GM23338 (cell line): ENCODE measurements around the gene GPX1. TPM values are rescaled to one million over a fixed set of nuclear protein-coding genes. Genes with fewer than 3 reads are reported as not detected.

Experiments used
- ATAC-seq: fragments of 200-7000 bp; cut with Tn5 transposase; 3 replicates; pipeline ENCODE4 v1.9.1; 2020
- DNase-seq: peaks from one replicate; pipeline ENCODE4 v3.0.0-alpha.2; 2015; ENCODE audit warnings: low spot score
- H2AFZ ChIP-seq: fragments of 200-600 bp; sonication (generic); 2 replicates; pipeline ENCODE4 v1.8.0; 2016; ENCODE audit warnings: antibody characterized with exemption, mild to moderate bottlenecking, moderate library complexity
- H3F3A ChIP-seq: fragments of 200-600 bp; sonication (generic); replicated peaks from 2 replicates; pipeline ENCODE4 v1.8.0; 2017; ENCODE audit warnings: antibody characterized with exemption, mixed run types, low read depth
- H3K27ac ChIP-seq: fragments of 200-600 bp; sonication (generic); 2 replicates; pipeline ENCODE4 v1.6.1; 2016; ENCODE audit warnings: low read depth
- H3K27me3 ChIP-seq: fragments of 200-600 bp; sonication (generic); 2 replicates; pipeline ENCODE4 v1.8.0; 2016; ENCODE audit warnings: mild to moderate bottlenecking, mixed run types, moderate library complexity; ENCODE audit not compliant: insufficient read depth
- H3K36me3 ChIP-seq: fragments of 200-600 bp; sonication (generic); 2 replicates; pipeline ENCODE4 v1.8.0; 2016; ENCODE audit warnings: mild to moderate bottlenecking; ENCODE audit not compliant: insufficient read depth
- H3K4me1 ChIP-seq: fragments of 200-600 bp; sonication (generic); 2 replicates; pipeline ENCODE4 v1.8.0; 2016; ENCODE audit warnings: mild to moderate bottlenecking, moderate library complexity; ENCODE audit not compliant: insufficient read depth
- H3K4me2 ChIP-seq: fragments of 200-600 bp; sonication (generic); 2 replicates; pipeline ENCODE4 v1.7.1; 2017; ENCODE audit warnings: mixed run types
- H3K4me3 ChIP-seq: fragments of 200-600 bp; sonication (generic); 2 replicates; pipeline ENCODE4 v1.6.1; 2016; ENCODE audit warnings: mixed run types
- H3K79me2 ChIP-seq: fragments of 200-600 bp; sonication (generic); replicated peaks from 2 replicates; pipeline ENCODE4 v1.8.0; 2017; ENCODE audit warnings: mild to moderate bottlenecking; ENCODE audit not compliant: insufficient read depth
- H3K9me2 ChIP-seq: fragments of 200-600 bp; sonication (generic); 2 replicates; pipeline ENCODE4 v1.8.0; 2017; ENCODE audit not compliant: insufficient read depth
- H4K20me1 ChIP-seq: fragments of 200-600 bp; sonication (generic); replicated peaks from 2 replicates; pipeline ENCODE4 v1.8.0; 2017; ENCODE audit warnings: mild to moderate bottlenecking; ENCODE audit not compliant: insufficient read depth
- H3K27ac Mint-ChIP-seq: 2 replicates; pipeline ENCODE4 v1.8.0; 2020; ENCODE audit warnings: inconsistent platforms, mild to moderate bottlenecking, moderate library complexity, mixed read lengths
- H3K27me3 Mint-ChIP-seq: 3 replicates; pipeline ENCODE4 v1.8.0; 2022; ENCODE audit warnings: low read depth, mild to moderate bottlenecking, moderate library complexity, mixed read lengths, inconsistent platforms; ENCODE audit not compliant: insufficient read depth, poor library complexity
- H3K36me3 Mint-ChIP-seq: 3 replicates; pipeline ENCODE4 v1.8.0; 2021; ENCODE audit warnings: low read depth, mild to moderate bottlenecking, inconsistent platforms, moderate library complexity, mixed read lengths
- H3K4me1 Mint-ChIP-seq: 3 replicates; pipeline ENCODE4 v1.8.0; 2020; ENCODE audit warnings: mild to moderate bottlenecking, inconsistent platforms, mixed read lengths
- H3K4me3 Mint-ChIP-seq: 3 replicates; pipeline ENCODE4 v1.8.0; 2021; ENCODE audit warnings: moderate library complexity, mild to moderate bottlenecking, inconsistent platforms, mixed read lengths
- H3K9me3 Mint-ChIP-seq: 3 replicates; pipeline ENCODE4 v1.8.0; 2020; ENCODE audit warnings: moderate library complexity, mild to moderate bottlenecking, inconsistent platforms, mixed read lengths
- CREB1 ChIP-seq: fragments of 250-450 bp; sonication (Bioruptor Pico); IDR thresholded peaks from 2 replicates; pipeline ENCODE4 v1.5.0; 2020; ENCODE audit warnings: low read depth, mild to moderate bottlenecking, moderate library complexity
- EZH2phosphoT487 ChIP-seq: fragments of 200-600 bp; sonication (generic); IDR thresholded peaks from one replicate; pipeline ENCODE4 v1.8.1; 2018; ENCODE audit warnings: antibody characterized with exemption; ENCODE audit not compliant: unreplicated experiment
- JUNB ChIP-seq: IDR thresholded peaks from one replicate; pipeline ENCODE4 v1.6.1; 2016; ENCODE audit warnings: antibody characterized with exemption; ENCODE audit not compliant: unreplicated experiment
- POLR2AphosphoS5 ChIP-seq: IDR thresholded peaks from 2 replicates; pipeline ENCODE4 v1.6.1; 2016; ENCODE audit warnings: antibody characterized with exemption, low read depth
- ZNF331 ChIP-seq: fragments of 250-450 bp; sonication (Bioruptor Pico); IDR thresholded peaks from 2 replicates; pipeline ENCODE4 v1.5.0; 2020; ENCODE audit warnings: low read depth, mild to moderate bottlenecking, moderate library complexity
- polyA plus RNA-seq: library from polyadenylated mRNA; unstranded; fragments of >200 nt; fragmentation: Nextera tagmentation; extraction: Ambion mirVana; gene quantifications from 2 replicates; pipeline ENCODE4 v1.2.1, GENCODE V29; 2016
- total RNA-seq: library from RNA; depleted of rRNA; stranded (reverse); fragments of >200 nt; shearing (Covaris generic); gene quantifications from 2 replicates; pipeline ENCODE4 v1.2.3, GENCODE V29; 2014
- TF ChIP-seq, protein P1 (sequence below): fragments of 250-450 bp; sonication (Bioruptor Pico); IDR thresholded peaks from 2 replicates; pipeline ENCODE4 v1.5.0; 2020; ENCODE audit warnings: mild to moderate bottlenecking, moderate library complexity
- TF ChIP-seq, protein P2 (sequence below): IDR thresholded peaks from 2 replicates; pipeline ENCODE4 v1.6.1; 2016; ENCODE audit warnings: antibody characterized with exemption
- TF ChIP-seq, protein P3 (sequence below), 2 experiments: fragments of 200-600 bp in 1 of 2; sonication (generic) in 1 of 2; conservative IDR thresholded peaks; 2 replicates each; pipeline versions ENCODE4 v1.5.1 to v1.6.1; 2016 to 2017; ENCODE audit warnings: antibody characterized with exemption in 2 of 2, low read depth in 2 of 2, mild to moderate bottlenecking in 2 of 2, moderate library complexity in 1 of 2

GPX1 gene
- total and polyA plus RNA-seq, 2 experiments from 2014 or later = 247 to 394 TPM

DNA sequence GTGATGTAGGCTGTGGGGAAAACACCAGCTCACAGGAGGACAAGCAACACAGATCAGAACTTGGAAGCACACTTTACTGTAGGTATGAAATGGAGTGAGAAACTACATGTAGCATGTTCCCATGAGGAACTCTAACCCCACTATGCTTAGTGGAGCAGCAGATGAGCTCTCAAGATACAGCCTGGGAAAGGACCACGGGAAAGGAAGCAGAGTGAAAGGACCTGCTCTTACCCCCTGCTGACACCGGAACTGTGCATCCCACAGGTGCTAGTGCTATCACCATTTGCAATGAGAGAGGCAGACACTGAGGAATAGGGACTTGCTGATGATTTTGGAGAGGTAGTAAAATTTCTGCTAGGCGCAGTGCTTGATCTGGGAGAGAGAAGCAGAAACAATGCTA is 46.9 kb downstream of the GPX1 start:
- Histone ChIP-seq H3K4me3 (no peak overlapping the region), H3K27ac (no peak overlapping the region; the same call in 1 of the 2 replicates), H3K4me2 (no peak overlapping the region), H3K36me3 (peaks cover 7% of the 10 kb centered on the region; the same call in 1 of the 2 replicates), H3K4me1 (no peaks in the 10 kb centered on the region; the same call in 1 of the 2 replicates), H3K27me3 (no peaks in the 10 kb centered on the region), H3F3A (no peaks in the 10 kb centered on the region), H4K20me1 (no peaks in the 10 kb centered on the region), H3K9me2 (no peaks in the 10 kb centered on the region), H2AFZ (no peak overlapping the region), H3K79me2 (no peaks in the 10 kb centered on the region)
- DNase-seq (peak; percentile 31), ATAC-seq (no peak)
- TF ChIP-seq, protein P1, sequence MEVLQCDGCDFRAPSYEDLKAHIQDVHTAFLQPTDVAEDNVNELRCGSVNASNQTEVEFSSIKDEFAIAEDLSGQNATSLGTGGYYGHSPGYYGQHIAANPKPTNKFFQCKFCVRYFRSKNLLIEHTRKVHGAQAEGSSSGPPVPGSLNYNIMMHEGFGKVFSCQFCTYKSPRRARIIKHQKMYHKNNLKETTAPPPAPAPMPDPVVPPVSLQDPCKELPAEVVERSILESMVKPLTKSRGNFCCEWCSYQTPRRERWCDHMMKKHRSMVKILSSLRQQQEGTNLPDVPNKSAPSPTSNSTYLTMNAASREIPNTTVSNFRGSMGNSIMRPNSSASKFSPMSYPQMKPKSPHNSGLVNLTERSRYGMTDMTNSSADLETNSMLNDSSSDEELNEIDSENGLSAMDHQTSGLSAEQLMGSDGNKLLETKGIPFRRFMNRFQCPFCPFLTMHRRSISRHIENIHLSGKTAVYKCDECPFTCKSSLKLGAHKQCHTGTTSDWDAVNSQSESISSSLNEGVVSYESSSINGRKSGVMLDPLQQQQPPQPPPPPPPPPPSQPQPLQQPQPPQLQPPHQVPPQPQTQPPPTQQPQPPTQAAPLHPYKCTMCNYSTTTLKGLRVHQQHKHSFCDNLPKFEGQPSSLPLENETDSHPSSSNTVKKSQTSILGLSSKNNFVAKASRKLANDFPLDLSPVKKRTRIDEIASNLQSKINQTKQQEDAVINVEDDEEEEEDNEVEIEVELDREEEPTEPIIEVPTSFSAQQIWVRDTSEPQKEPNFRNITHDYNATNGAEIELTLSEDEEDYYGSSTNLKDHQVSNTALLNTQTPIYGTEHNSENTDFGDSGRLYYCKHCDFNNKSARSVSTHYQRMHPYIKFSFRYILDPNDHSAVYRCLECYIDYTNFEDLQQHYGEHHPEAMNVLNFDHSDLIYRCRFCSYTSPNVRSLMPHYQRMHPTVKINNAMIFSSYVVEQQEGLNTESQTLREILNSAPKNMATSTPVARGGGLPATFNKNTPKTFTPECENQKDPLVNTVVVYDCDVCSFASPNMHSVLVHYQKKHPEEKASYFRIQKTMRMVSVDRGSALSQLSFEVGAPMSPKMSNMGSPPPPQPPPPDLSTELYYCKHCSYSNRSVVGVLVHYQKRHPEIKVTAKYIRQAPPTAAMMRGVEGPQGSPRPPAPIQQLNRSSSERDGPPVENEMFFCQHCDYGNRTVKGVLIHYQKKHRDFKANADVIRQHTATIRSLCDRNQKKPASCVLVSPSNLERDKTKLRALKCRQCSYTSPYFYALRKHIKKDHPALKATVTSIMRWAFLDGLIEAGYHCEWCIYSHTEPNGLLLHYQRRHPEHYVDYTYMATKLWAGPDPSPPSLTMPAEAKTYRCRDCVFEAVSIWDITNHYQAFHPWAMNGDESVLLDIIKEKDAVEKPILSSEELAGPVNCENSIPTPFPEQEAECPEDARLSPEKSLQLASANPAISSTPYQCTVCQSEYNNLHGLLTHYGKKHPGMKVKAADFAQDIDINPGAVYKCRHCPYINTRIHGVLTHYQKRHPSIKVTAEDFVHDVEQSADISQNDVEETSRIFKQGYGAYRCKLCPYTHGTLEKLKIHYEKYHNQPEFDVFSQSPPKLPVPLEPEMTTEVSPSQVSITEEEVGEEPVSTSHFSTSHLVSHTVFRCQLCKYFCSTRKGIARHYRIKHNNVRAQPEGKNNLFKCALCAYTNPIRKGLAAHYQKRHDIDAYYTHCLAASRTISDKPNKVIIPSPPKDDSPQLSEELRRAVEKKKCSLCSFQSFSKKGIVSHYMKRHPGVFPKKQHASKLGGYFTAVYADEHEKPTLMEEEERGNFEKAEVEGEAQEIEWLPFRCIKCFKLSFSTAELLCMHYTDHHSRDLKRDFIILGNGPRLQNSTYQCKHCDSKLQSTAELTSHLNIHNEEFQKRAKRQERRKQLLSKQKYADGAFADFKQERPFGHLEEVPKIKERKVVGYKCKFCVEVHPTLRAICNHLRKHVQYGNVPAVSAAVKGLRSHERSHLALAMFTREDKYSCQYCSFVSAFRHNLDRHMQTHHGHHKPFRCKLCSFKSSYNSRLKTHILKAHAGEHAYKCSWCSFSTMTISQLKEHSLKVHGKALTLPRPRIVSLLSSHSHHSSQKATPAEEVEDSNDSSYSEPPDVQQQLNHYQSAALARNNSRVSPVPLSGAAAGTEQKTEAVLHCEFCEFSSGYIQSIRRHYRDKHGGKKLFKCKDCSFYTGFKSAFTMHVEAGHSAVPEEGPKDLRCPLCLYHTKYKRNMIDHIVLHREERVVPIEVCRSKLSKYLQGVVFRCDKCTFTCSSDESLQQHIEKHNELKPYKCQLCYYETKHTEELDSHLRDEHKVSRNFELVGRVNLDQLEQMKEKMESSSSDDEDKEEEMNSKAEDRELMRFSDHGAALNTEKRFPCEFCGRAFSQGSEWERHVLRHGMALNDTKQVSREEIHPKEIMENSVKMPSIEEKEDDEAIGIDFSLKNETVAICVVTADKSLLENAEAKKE (CRISPR knock-in tag) = no peak
- TF ChIP-seq EZH2phosphoT487 (no peak), JUNB (no peak), CREB1 (no peak), POLR2AphosphoS5 (no peak), ZNF331 (CRISPR knock-in tag) (no peak)
- TF ChIP-seq, protein P2, sequence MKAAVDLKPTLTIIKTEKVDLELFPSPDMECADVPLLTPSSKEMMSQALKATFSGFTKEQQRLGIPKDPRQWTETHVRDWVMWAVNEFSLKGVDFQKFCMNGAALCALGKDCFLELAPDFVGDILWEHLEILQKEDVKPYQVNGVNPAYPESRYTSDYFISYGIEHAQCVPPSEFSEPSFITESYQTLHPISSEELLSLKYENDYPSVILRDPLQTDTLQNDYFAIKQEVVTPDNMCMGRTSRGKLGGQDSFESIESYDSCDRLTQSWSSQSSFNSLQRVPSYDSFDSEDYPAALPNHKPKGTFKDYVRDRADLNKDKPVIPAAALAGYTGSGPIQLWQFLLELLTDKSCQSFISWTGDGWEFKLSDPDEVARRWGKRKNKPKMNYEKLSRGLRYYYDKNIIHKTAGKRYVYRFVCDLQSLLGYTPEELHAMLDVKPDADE = no peak
- TF ChIP-seq, protein P3, sequence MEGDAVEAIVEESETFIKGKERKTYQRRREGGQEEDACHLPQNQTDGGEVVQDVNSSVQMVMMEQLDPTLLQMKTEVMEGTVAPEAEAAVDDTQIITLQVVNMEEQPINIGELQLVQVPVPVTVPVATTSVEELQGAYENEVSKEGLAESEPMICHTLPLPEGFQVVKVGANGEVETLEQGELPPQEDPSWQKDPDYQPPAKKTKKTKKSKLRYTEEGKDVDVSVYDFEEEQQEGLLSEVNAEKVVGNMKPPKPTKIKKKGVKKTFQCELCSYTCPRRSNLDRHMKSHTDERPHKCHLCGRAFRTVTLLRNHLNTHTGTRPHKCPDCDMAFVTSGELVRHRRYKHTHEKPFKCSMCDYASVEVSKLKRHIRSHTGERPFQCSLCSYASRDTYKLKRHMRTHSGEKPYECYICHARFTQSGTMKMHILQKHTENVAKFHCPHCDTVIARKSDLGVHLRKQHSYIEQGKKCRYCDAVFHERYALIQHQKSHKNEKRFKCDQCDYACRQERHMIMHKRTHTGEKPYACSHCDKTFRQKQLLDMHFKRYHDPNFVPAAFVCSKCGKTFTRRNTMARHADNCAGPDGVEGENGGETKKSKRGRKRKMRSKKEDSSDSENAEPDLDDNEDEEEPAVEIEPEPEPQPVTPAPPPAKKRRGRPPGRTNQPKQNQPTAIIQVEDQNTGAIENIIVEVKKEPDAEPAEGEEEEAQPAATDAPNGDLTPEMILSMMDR (conservative IDR thresholded peaks at IDR 0.05; ENCODE audit: low read depth in 2 of 2) = no peak
- peaks cover 5% of the 10 kb centered on the region; the same call in 2 of the 3 replicates for H3K4me1 Mint-ChIP-seq
- no peaks in the 10 kb centered on the region for H3K9me3 Mint-ChIP-seq
- no peak overlapping the region for H3K4me3 Mint-ChIP-seq
- H3K27me3 Mint-ChIP-seq = no peaks in the 10 kb centered on the region
- peak overlapping the region; percentile 17; the same call in 1 of the 2 replicates for H3K27ac Mint-ChIP-seq
- H3K36me3 Mint-ChIP-seq = peaks cover 21% of the 10 kb centered on the region; the same call in 2 of the 3 replicates
